Fibroblast of mammary gland (primary cell): ENCODE data around the gene EIPR1.

Source experiments
- DNase-seq: peaks from one replicate; pipeline ENCODE4 v3.0.0-alpha.2; 2010; ENCODE audit warnings: low read depth
- H3K4me3 ChIP-seq: 2 replicates; pipeline ENCODE4 v1.5.1; 2011; ENCODE audit warnings: low read depth, mild to moderate bottlenecking, low read length, moderate library complexity; ENCODE audit not compliant: control insufficient read depth
- CTCF ChIP-seq: conservative IDR thresholded peaks from 2 replicates; pipeline ENCODE4 v1.5.1; 2011; ENCODE audit warnings: low read depth, low read length, inconsistent platforms; ENCODE audit not compliant: control insufficient read depth, insufficient read depth

The EIPR1 gene

DNA sequence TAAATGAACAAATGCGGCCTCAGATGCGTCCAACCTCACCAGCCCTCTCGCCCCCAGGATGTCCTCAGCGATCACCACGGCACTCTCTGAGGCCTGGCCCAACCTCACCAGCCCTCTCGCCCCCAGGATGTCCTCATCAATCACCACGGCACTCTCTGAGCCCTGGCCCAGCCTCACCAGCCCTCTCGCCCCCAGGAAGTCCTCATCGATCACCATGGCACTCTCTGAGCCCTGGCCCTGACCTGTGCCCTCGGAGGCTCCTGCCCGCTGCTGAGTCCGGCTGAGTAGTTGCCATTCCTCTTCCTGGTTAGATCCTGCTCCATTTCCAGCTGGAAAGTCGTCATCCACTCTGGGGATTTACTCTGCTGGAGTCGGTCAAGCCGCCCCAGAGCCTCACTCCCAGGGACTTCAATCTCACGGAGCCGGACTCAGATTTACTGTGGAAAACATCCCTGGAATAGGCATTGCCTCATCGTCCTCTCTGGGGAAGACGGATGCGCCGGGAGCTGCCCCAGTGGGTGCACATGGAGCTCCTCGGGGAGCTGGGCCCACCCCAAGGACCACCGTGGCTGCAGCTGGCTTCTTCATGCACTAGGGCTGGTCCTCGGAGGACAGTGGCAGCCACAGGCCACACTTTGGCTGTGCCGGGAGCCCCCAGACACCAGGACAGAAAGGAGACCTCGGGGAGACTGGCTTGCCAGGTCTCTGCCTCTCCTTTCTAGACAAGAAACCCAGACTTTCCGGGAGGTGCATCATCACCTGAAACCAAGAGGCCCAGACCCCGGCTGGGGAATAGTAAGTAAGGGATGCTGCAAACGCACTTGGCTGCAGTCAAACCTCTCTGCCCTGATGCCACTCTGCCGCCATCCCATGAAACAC is 230.6 kb downstream of the EIPR1 start:
- no peak for DNase-seq
- no peak for TF ChIP-seq CTCF
- H3K4me3 ChIP-seq = no peak overlapping the region

- DNase-seq = no peak
- no peak for TF ChIP-seq CTCF
- no peak overlapping the region for H3K4me3 ChIP-seq
Observed at GRCh38 chr2:3146175-3146574, 231.4 kb downstream of the EIPR1 start.

DNA sequence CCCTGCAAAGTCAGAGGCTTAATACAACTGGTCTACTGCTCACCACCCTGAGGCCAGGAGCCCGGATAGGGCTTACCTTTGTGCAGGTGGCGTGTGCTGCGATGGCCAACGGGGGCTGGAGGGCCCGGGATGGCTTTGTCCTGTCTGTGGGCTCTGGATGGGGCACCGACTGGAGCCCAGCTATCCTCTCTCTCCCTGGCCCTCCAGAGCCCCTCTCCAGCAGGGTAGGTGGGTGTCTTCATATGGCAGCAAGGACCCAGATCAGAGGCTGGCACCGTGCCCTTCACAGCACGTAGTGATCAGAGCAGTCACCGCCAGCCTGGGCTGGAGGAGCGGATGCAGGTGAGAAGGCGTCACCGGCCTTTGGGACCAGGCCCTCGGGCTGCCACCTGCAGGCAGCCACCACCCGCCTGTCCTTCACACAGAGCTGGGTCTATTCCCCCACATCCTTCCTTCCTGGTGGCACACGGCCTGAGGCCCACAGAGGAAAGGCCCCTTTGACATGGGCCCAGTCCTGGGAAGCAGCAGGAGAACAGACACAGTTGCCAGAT is 232.1 kb downstream of the EIPR1 start:
- no peak overlapping the region for H3K4me3 ChIP-seq
- DNase-seq = no peak

GRCh38 chr2:3144856-3145255 is 232.8 kb downstream of the EIPR1 start:
- DNase-seq = no peak
- TF ChIP-seq CTCF = no peak
- no peak overlapping the region for H3K4me3 ChIP-seq

More for the DNA sequence above, 232.1 kb downstream of the EIPR1 start:
- TF ChIP-seq CTCF = no peak

DNA sequence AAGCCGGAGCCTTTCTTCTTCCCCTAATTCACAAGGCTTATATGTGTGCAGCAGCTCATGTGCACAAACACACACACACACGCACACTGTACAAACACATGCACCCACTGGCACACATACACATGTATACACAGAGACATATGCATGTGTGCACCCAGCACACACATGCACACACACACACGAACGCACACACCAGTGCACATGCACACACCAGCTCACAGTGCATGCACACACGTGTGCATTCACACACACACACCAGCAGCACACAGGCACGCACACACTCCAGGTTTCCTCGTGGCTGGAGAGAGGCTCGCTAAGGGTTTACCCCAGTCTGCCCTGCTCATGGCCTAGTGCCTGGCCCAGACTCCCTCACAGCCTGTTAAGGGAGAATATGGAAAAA is 234.0 kb downstream of the EIPR1 start:
- no peak overlapping the region for H3K4me3 ChIP-seq
- no peak for DNase-seq
- TF ChIP-seq CTCF = no peak

GRCh38 chr2:3142961-3143571 is 234.6 kb downstream of the EIPR1 start:
- no peak for DNase-seq
- H3K4me3 ChIP-seq = no peak overlapping the region
- no peak for TF ChIP-seq CTCF
